ENCODE measurements around the gene RNF222.
"Not testable (repeated sequence)": the region's sequence is repeated elsewhere in the genome, so short reads cannot be mapped to it uniquely, and the experiment has no call there.

Gene RNF222

DNA sequence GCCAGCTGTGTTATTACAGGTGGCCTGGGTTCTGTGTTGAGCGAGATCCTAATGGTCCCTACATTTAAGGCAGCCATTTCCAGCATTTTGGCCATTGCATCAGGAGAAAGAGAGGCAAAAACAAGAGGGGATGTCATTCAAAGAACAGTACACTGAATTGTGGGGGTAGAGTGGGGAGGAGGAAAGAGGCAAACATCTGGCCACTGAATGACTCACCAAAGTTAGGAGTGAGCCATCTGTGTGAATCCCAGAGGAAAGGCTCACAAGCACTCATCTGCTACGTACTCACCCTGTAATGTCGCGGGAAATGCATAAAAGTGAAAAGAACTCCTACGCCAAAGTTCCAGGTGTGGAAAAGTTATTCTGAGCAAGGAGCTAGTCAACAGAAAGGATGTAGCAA, 37.9 kb downstream of the RNF222 start:
- Histone ChIP-seq H3K36me3 (no peaks in the 10 kb centered on the region), H3K27ac (no peak overlapping the region), H3K9me3 (ENCODE audit: severe bottlenecking) (no peaks in the 10 kb centered on the region), H3K27me3 (ENCODE audit: insufficient read depth, low read depth, severe bottlenecking) (no peaks in the 10 kb centered on the region), H3K4me3 (ENCODE audit: low read depth, low read length) (no peak overlapping the region)
- DNase-seq: no peak
- TF ChIP-seq, protein P1, sequence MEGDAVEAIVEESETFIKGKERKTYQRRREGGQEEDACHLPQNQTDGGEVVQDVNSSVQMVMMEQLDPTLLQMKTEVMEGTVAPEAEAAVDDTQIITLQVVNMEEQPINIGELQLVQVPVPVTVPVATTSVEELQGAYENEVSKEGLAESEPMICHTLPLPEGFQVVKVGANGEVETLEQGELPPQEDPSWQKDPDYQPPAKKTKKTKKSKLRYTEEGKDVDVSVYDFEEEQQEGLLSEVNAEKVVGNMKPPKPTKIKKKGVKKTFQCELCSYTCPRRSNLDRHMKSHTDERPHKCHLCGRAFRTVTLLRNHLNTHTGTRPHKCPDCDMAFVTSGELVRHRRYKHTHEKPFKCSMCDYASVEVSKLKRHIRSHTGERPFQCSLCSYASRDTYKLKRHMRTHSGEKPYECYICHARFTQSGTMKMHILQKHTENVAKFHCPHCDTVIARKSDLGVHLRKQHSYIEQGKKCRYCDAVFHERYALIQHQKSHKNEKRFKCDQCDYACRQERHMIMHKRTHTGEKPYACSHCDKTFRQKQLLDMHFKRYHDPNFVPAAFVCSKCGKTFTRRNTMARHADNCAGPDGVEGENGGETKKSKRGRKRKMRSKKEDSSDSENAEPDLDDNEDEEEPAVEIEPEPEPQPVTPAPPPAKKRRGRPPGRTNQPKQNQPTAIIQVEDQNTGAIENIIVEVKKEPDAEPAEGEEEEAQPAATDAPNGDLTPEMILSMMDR (IDR thresholded peaks at IDR 0.05; ENCODE audit: low read depth, low read length): no peak

DNA sequence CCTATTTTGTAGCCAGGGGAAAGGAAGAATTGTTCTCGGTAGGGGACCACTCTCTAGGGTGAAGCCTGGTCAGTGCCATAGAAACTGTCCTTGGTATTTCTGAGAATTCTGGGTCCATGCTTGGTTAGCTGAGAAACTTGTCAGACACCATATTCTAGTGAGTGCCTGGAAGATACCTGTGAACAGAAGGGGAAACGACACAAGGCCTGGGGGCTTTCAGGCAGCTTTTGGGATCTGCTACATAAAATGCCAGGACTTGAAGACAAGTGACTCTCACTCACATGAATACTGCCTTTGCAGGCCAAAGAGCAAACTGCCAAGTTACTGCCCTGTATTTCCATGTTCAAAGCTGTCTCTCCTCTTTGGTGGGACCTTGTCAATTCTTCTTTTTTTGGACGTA, 39.7 kb downstream of the RNF222 start:
- H3K4me3 ChIP-seq (ENCODE audit: low read depth, low read length): no peak overlapping the region

DNA sequence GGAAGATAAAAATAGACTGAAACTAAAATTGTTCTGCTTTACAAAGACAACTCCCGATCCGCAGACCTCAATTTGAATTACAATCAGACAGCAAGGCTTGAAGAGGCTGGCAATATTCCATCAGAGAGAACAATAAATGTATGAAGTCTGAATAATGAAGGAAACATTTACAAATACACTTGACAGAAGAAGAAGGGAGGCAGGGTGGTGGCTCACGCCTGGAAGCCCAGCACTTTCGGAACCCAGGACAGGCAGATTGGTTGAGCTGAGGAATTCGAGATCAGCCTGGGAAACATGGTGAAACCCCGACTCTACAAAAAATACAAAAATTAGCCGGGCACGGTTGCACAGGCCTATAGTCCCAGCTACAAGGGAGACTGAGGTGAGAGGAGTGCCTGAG, 43.4 kb downstream of the RNF222 start:
- Histone ChIP-seq H3K9me3 (ENCODE audit: severe bottlenecking) (no peaks in the 10 kb centered on the region), H3K27me3 (ENCODE audit: insufficient read depth, low read depth, severe bottlenecking) (no peaks in the 10 kb centered on the region), H3K4me3 (ENCODE audit: low read depth, low read length) (no peak overlapping the region), H3K36me3 (no peaks in the 10 kb centered on the region), H3K27ac (no peak overlapping the region)
- TF ChIP-seq, protein P1 (IDR thresholded peaks at IDR 0.05; ENCODE audit: low read depth, low read length): no peak
- DNase-seq: no peak

More for the DNA sequence above, 39.7 kb downstream of the RNF222 start:
- Histone ChIP-seq H3K27ac (no peak overlapping the region), H3K36me3 (no peaks in the 10 kb centered on the region), H3K27me3 (ENCODE audit: insufficient read depth, low read depth, severe bottlenecking) (no peaks in the 10 kb centered on the region), H3K9me3 (ENCODE audit: severe bottlenecking) (no peaks in the 10 kb centered on the region)
- TF ChIP-seq, protein P1 (IDR thresholded peaks at IDR 0.05; ENCODE audit: low read depth, low read length): no peak
- DNase-seq: no peak

DNA sequence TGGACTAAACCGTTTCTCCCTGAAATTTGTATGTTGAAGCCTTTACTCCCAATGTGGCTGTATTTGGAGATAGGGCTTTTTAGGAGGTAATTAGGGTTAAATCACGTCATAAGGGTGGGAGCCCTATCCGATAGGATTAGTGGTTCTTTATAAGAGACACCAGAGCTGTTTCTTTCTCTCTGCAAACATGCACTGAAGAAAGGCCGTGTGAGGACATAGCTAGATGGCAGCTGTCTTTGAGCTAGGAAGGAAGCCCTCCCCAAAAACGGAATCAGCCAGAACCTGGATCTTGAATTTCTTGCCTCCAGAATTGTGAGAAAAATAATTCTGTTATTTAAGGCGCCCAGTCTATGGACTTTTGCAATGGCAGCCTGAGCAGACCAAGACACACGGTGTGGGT, 43.9 kb downstream of the RNF222 start:
- no peaks in the 10 kb centered on the region for H3K9me3 ChIP-seq (ENCODE audit: severe bottlenecking)
- TF ChIP-seq, protein P1 (IDR thresholded peaks at IDR 0.05; ENCODE audit: low read depth, low read length): no peak
- H3K36me3 ChIP-seq: no peaks in the 10 kb centered on the region
- H3K27ac ChIP-seq: no peak overlapping the region
- H3K27me3 ChIP-seq (ENCODE audit: insufficient read depth, low read depth, severe bottlenecking): no peaks in the 10 kb centered on the region
- no peak for DNase-seq
- H3K4me3 ChIP-seq (ENCODE audit: low read depth, low read length): no peak overlapping the region

DNA sequence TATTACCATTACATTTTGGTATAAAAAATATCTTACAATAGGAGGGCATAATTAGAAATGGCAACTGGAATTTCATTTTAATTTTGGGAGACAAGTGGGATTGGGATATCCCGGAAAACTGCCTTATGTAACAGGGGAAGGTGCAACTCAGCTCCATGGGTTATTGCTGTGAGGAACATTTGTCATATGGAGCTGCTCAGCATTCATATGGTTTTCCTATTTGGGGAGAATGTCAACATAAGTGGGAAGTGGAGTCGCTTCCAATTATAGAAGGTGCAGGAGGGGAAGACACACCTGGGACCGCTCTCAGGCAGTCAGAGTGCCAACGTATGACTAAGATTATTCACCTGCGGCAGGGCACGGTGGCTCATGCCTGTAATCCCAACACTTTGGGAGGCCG, 47.3 kb downstream of the RNF222 start:
- Histone ChIP-seq H3K27me3 (ENCODE audit: insufficient read depth, low read depth, severe bottlenecking) (no peaks in the 10 kb centered on the region), H3K9me3 (ENCODE audit: severe bottlenecking) (no peaks in the 10 kb centered on the region), H3K36me3 (no peaks in the 10 kb centered on the region), H3K27ac (no peak overlapping the region), H3K4me3 (ENCODE audit: low read depth, low read length) (no peak overlapping the region)
- DNase-seq: no peak
- TF ChIP-seq, protein P1 (IDR thresholded peaks at IDR 0.05; ENCODE audit: low read depth, low read length): no peak

DNA sequence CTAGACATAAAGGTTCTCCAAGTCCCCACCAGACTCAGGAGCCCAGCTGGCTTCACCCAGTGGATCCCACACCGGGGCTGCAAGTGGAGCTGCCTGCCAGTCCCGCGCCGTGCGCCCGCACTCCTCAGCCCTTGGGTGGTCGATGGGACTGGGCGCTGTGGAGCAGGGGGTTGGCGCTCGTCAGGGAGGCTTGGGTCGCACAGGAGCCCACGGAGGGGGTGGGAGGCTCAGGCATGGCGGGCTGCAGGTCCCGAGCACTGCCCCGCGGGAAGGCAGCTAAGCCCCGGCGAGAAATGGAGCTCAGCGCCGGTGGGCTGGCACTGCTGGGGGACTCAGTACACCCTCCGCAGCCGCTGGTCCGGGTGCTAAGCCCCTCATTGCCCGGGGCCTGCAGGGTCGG, 50.6 kb downstream of the RNF222 start:
- H3K27me3 ChIP-seq (ENCODE audit: insufficient read depth, low read depth, severe bottlenecking); H3K27ac ChIP-seq: not testable (repeated sequence)

More for the DNA sequence above, 50.6 kb downstream of the RNF222 start:
- H3K4me3 ChIP-seq (ENCODE audit: low read depth, low read length); H3K36me3 ChIP-seq; DNase-seq; H3K9me3 ChIP-seq (ENCODE audit: severe bottlenecking): not testable (repeated sequence)
